Fibroblast of skin of abdomen (primary cell): ENCODE measurements around the gene ABLIM2.

ENCODE experiments used
- DNase-seq: peaks from one replicate; pipeline ENCODE4 v3.0.0-alpha.2; 2013

Gene ABLIM2

DNA sequence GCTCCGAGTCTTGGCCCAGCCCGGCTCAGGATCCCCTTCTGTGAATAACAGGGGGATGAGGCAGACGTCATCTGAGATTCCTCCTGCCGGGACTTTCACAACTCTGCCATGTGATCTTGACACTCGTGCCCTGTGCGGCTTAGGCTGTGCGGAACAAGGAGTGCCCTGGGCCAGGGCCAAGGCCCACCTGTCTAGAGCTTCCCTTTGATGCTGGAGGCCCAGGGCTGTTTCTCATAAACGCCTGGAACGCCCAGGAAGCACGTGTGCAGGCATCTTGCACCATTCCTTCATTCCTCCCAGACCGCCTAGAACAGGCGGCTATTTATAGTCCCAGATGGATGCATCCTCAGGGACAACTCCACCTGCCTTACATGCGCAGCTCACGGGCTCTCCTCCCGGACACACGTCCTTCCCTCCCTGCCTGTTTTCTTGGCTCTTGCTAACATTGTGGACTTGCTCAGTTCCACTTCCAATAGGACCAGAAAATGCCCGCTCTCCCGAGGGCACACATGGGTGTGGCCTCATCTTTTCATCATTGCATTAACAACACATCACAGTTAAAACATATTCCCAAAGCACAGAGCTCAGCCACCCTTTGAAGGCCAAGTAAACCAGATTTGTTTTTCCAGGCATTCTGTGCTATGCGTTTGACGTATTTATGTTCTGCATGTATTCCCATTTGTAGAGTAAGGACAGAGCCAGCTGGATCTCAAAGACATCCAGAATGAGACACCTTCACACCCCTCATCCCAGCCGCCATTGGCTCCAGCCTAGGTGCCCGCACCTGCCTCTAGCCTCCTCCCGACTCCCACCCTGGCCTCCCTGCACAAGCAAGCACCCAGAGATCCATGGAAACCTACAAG lies 57.2 kb downstream of the ABLIM2 start:
- peak; percentile 22 for DNase-seq

DNA sequence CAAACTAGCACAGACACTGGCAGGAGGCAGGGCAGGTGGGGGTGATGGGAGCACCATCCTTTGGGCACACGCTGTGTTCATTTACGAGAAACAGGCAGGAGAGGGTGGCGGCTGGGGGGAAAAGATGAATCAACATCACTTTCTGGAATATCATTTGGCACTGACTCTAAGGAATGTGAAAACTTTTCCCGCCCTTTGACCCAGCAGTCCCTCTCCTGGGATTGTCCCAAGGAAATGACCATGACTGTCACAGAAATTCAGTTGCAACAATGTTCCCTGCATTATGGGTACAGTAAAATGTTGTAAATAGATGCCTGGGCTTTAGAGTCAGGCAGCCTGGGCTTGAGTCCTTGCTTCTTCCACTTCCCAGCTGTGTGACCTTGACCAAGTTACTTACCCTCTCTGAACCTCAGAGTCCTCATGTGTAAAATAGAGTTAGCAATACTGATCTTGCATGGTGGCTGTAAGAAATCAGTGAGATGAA lies 58.6 kb downstream of the ABLIM2 start:
- no peak for DNase-seq

DNA sequence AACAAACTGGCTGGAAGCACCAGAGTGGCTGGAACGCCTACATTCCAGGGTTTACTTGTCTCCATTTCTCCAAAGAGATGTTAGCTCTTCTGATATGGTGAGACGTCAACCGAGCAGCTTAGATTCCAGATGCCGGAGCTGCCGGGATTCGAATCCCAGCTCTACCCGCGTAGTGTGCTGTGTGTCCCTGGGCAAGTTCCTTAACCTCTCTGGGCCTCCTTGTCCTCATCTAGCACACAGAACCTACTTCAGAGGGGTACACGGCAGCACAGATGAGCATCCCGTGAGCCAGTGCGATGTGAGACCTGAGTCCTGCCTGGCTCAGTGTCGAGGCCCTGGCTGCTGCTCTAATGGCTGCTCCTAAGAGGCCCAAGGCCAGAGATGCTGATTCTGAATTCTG lies 60.1 kb downstream of the ABLIM2 start:
- DNase-seq: no peak

DNA sequence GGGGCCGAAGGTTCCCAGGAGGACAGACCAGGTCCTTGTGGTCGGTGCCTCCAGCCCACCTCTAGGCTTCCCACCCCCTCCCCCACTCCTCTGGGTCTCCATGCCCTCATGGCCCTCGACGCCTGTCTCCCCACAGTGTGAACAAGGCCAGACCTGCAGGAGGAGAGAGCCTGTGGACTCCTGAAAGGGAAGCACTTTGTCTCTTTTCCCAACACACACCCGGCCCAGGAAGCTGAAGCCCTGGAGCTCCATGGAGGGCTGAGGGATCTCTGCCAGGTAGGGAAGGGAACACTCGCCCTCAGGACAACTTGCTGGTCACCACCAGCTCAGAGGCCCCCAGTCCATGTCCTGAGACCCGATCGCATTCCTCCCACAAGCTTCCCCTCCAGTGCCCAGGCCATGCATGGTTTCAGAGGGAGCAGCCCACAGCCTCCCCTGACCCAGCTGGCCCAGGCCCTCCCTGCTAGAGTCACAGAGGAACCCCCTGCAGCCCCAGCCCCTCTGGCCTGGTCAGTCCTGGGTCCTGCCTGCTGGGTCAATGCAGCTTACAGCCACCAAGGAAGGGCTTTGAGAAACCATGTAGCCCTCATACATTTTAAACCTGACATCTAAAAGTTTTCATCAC lies 60.8 kb downstream of the ABLIM2 start:
- DNase-seq: no peak

DNA sequence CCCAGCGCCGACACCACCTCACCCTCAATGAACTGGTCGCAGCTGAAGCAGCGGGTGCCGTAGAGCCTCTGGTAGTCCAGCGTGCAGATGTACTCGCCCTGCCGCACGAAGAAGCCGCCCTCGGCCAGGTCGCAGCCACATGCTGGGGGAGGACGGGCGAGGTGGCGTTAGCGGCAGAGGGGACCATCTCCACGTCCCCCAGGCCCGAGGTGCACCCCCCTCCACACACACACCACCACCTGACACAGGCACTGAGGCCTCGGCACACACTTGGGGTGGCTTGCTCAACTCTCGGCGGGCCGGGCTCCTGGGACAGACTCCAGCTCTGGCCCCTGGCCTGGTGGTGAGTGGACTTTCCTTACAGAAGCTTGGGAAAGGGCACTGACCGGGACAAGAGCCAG lies 61.5 kb downstream of the ABLIM2 start:
- no peak for DNase-seq

DNA sequence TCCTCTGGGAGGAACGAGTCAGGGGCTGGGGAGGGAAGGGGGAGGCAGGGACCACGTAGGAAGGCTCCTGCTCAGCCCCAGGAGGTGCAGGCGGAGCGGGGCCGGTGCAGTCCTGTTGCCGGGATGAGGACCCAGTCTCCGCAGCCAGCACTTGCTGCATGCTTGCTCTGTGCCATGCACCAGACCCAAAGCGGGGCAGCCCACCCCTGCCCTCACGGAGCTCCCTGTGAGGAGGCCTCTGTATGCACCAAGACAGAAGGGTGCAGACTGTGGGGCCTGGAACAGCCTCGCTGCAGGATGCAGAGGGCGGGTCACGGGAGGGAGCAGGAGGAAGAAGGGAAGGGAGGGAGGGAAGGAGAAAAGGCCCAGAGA lies 61.9 kb downstream of the ABLIM2 start:
- DNase-seq: no peak

DNA sequence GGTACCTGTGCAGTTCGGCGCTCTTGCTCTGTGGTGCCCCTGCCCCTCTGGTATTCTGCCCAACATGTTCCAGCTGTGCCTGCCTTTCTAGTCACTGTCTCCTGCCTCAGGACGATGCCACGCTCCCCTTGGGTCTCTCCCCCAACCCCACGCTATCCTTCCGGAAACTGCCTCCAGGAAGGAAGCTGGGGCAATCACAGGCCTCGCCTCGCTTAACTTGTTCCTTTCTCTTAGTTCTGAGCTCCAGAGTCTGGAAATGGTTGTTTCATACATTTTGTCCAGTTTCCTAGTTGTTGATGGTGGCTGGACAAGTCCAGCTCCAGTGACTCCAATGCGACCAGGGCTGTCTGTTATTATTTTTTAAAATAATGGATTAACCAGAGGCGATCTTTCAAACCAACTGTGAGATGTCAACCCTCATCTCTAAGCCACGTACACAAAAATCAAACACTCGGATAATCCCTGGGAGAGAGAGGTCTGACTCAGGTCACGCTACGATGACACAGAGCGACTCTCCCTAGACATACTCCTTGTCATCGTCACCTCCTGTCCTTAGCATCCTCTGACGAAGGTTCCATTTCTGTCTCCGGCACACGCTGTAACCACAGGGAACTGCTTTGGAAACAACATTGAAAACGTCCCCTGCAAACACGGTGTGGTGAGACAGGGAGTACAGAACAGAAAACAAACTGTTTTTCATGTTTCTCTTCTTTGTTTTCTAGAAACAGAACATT lies 62.5 kb downstream of the ABLIM2 start:
- no peak for DNase-seq

DNA sequence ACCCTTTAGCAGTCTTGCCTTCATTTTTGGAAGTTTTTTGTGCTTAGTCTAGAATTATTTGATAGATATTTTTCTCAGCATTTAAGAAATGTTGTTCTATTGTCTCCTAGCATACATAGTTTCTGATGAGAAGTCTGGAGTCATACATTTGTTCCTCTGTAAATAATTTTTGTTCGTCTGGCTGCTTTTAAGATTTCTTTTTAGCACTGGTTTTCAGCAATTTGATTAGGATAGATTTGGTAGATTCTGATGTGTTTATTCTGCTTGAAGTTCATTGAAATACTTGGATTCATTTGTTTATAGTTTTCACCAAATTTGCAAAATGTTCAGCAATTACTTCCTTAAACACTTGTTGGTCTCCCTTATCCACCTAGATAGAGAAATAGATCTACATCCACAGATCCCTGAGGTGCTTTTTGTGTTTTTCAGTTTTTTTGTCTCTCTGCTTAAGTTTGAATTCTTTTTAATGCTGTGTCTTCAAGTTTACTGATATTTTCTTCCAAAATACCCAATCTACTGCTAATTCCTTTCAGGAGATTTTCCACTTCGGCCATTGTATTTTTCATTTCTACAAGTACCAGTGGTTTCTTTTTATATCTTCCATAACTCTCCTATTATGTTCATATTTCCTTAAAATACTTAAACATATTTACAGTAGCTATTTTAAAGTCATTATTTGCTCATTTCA lies 64.9 kb downstream of the ABLIM2 start:
- DNase-seq: no peak

DNA sequence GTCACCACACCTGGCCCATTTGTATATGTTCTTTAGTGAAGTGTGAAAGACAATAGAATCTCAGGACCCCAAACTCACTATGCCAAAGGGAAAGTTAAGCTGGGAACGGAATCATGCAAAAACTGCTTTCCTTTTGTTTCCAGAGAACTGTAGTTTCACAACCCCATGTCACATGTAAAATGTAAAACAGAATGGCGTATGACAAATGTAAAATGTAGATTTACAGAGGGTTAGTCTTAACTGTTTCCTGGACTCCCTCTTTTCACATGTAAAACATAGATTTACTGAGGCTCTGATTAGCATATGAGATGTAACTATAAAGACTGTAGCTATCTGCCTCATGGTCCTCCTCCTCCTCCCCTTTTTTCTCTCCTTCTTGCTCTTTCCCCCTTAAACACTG lies 66.3 kb downstream of the ABLIM2 start:
- no peak for DNase-seq

DNA sequence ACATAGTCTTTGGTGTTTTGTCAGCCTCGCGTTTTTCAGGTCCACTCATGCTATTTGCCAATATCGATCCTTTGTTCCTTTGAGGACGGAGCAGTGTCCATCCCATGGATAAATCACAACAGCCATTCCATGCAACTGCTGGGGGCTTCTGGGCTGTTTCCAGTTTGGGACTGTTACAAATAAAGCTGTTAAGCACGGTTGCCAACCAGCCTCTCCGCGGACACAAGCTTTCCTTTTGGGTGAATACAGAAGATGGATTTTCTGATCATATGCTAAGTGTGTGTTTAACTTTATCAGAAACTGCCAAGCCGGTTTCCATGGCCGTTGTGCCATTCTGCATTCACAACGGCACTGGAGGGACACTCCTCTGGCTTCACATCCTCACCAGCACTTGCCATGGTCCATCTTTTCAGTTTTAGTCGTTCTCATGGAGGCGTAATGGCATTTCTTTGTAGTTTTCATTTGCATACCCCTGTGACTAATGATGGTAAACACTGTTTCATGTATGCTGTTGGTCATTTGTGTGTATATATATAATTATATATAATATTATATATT lies 67.8 kb downstream of the ABLIM2 start:
- no peak for DNase-seq

DNA sequence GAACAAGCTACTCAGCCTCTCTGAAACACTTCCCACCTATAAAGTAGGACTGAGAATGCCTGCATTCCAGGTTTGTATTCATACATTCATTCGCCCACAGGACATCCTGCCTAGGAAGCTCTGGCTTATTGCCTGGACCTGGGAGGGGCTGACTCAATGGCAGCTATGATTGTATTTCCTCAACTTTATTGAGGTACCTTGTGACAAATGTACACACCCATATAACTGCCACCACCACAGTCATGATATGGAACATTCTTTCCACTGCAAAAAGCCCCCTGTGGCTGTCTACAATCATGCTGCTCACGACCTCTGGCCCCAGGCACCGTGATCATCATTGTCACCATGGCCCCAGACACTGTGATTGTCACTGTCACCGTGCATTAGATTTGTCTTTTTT lies 68.3 kb downstream of the ABLIM2 start:
- peak; percentile 13 for DNase-seq

DNA sequence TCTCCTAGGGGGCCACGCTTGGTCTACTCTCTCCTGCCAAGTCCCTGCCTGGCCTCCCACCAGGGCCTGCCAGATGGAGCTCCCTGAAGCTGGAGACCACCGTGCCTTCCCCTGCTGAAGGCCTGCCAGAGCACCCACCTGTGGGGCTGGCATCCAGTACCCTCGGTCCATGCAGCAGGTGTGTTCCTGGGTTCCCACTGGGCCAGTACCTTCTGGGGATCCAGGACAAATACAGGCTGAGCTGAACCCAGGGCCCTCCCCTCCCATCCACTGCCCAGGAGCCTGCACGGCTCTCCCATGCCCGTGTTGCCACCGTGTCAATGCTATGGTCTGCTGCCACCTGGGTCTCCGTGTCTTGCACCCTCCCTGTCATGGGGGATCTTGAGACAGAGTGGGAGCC lies 68.8 kb downstream of the ABLIM2 start:
- no peak for DNase-seq

DNA sequence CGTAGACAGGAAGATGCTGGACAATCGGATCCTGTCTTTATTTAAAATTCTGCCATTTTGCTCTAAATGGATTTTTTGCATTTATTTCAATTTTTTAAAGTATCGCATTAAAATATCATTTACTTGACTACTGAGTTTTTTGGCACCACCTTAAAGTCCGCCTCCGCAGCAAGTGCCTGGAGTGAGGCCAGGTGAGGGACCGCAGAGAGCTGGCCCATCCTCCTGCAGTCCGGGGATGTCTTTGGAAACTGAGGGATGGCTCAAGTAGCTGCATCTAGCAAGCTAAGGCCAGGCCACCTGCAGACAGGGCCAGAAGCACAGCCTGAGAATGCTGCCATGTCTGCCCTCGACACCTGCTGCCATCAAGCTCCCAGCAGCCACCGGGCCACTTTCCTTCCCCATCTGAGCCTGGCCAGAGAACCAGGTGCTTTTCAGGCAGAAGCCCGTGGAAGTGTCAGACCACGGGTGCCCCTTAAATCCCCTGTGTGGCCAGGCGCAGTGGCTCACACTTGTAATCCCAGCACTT lies 69.6 kb downstream of the ABLIM2 start:
- no peak for DNase-seq

DNA sequence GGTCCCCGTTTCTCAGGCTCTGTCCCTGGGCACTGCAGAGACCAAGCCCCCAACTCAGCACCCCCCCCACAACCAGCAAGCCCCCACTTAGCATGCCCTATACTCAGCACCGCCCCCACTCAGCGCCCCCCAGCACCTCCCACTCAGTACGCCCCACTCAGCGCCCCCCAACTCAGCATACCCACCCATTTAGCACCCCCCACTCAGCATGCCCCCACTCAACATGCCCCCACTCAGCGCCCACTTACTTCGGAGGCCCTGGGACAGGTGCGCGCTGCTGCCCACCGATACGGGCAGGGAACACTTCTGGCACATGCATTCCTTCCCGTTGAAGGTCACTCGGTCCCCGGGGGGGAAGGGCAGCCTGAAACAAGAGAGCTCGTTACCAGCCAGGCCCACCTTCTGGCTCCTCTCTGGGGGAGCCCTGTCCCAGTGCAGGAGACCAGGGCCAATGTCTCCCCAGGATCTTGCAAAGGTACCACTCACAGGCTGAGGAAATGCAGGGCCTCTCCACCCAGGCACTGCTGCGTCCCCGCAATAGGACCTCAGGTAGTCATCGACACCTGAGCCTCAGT lies 70.6 kb downstream of the ABLIM2 start:
- no peak for DNase-seq

DNA sequence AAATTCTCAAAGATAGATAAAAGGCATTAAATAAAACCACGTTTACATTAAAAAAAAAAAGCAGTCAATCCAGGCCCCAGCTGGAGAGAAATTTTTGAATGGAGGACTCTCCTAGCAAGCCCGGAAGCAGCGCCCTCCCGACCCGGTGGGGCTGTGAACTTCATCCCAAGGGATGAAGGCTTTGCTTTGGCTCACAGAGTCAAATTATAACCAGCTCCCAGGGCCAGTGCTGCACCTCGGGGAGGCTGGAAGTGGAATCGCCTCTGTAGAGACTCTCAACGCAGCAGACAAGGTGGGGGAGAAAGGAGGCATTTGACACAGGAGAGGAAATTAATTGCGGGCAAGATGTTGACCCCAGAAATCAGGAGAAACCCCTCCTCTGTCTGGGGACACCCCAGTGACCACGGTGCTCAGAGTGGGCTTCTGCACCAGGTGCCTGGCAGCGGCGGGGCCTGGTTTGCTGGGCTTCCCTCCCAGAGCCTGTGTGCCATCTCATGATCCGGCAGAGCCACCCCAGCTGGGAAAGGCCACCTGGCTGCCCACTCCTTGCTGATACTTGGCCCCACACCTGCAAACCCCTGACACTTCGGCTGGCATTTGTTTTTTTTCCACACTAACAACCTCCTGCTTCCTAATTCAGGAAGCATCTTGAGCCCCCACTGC lies 71.7 kb downstream of the ABLIM2 start:
- no peak for DNase-seq

DNA sequence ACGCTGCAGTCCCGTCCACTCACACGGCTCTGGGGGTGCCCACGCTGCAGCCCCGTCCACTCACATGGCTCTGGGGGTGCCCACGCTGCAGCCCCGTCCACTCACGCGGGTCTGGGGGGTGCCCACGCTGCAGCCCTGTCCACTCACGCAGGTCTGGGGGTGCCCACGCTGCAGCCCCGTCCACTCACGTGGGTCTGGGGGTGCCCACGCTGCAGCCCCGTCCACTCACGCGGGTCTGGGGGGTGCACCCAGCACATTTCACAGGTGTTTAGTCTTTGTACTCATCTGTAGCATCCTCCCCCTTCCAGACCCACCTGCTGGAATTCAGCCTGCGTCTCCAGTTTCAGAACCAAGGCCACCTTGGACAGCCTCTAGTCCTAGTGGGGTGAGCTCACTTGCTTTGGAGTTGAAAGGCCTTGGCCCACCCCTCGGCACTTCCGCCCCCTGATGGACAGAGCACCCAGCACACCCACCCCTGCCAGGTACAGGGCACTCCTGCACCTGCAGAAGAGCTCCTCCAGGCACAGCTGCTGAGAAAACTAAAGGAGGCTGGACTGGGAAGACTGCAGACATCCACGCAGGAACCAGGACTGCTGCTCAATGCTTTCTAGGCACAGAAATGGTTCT lies 73.0 kb downstream of the ABLIM2 start:
- no peak for DNase-seq

DNA sequence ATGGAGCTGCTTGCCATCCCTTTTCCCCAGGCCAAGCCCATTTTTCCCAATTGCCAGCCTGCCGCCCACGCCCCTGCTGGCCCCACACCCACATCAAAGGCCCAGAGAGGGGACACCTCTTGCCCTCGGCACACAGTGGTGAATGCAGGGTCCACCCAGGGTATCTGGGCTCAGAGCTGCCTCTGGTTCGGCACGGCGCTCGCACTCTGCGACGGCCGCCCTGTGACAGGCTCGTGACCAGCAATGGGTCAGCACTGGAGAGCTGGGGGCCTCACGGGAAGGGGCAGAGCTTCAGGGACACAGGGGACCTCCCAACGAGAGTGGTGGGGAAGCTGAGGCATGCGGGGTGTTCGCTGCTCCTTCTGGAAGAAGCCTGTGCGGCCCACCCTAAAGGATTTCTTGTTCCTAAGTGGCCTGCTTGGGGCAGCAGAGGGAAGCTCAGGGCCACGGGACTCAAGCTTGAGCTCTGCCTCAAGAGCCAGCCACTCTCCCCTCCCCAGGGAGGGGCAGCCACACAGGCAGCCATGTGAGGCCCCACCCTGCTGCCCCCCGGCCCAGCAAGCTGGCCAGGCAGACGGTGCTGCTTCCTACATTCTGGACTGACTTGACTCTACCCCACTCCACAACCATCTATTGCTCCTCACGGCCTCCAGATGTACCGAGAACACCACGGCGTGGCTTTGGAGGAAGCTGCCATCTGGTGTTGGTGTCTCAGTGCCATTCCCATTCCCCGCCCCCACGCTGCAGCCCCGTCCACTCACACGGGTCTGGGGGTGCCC lies 73.7 kb downstream of the ABLIM2 start:
- DNase-seq: no peak

DNA sequence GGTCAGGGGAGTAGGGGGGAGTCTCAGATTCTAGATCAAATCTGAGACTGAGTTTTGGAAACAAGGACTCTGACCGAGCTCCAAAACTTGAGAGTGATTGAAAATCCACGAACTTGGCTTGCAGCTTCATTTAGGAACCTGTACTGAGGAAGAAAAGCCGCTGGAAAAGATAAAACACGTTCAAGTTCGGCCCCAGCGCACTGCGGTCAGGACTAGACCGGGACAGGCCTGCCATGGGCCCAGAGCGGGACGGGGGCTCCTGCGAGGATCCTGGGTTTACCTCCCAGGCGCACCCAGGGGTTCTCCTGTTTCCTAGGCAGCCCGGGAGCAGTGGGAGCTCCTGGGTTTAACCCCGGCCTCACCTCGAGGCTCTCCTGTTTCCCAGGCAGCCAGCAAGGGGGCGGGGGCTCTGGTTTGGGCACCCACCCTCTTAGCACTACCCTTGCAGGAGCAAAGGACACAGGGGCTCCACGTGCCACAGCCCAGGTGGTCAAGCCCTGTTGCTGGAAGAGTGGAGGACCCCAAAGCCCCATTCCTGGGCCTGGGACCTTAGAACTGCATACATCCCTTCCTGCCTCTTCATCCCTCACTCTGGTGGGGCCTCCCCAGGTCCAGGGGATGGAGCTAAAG lies 74.5 kb downstream of the ABLIM2 start:
- no peak for DNase-seq

DNA sequence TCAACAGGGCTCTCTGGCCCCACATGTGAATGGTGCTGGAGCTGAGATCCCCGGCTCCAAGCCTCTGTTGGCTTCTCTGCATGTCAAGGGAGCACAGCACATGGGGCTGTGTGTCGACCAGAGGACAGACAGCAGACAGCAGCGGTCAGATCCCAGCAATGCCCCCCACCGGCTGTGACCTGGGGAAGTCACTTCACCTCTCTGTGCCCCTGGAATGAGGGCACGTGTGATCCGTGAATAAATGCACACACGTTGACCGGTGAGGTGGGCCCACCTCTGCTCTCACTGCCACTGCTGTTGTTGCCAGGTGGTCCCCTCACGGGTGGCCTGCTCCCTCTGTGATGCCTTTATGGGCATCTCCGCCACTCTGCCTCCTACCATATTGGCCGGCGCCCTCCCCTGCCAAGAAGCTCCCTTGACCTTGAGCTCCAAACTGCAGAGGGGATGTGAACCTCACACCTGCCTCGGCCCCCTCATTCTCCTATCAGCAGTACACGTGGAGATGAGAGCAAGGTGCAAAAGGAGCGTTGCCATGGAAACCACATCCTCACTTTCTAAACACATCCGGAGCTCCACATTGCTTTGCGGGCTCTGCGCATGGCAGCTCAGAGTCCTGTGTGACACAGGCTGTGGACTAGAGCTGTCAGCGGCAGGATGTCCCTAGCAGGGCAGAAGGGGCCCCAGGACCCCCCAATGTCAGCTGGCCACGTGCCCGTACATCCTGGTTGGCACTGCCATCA lies 75.4 kb downstream of the ABLIM2 start:
- no peak for DNase-seq
